Gastrocnemius medialis (tissue), 4 donors: ENCODE data around the gene PPP1R37.

Experiments used
- CTCF ChIP-seq, 5 experiments: fragments of 450-650 bp in 3 of 5; fragments of 200-600 bp in 2 of 5; sonication (generic) in 2 of 5; IDR thresholded peaks in 4 of 5; conservative IDR thresholded peaks in 1 of 5; 1 replicate in 4 of 5; 2 replicates in 1 of 5; pipeline ENCODE4 v1.5.1; 2016 to 2019; ENCODE audit warnings: antibody characterized with exemption in 5 of 5, mild to moderate bottlenecking in 3 of 5, moderate library complexity in 3 of 5
- POLR2A ChIP-seq, 2 donors: fragments of 450-650 bp; IDR thresholded peaks; one replicate each; pipeline ENCODE4 v1.6.1; 2017; ENCODE audit warnings: antibody characterized with exemption in 2 of 2, mild to moderate bottlenecking in 2 of 2, moderate library complexity in 2 of 2

DNA sequence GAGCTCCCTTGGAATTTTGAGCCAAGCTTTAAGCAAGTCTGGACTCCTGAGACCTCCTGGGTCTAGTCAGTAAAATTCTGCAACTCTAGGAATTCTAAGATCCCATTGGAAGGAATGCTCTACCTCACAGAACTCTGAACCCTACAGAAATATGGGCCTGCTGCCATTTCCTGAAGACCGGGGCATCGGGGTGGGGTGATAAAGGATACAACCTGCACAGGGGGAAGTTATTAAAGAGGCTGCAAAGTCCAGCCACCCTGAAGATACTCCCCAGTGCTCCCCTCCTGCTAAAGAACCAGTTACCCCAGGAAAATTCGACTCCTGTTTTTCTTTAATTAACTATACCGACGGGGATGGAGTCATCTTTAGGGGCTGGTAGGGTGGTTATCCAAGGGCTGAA lies 2.4 kb upstream of the PPP1R37 start:
- TF ChIP-seq CTCF (IDR thresholded peaks at IDR 0.05 in 4 of 5, conservative IDR thresholded peaks at IDR 0.05 in 1 of 5) (no peak), POLR2A (IDR thresholded peaks at IDR 0.05) (no peak)
